HCT116 (cell line): ENCODE data around the gene DDX27.

Experiments used
- EZH2 ChIP-seq: fragments of 200-600 bp; sonication (generic); IDR thresholded peaks from 2 replicates; pipeline ENCODE4 v1.6.1; 2017; ENCODE audit warnings: antibody characterized with exemption, mixed run types
- EZH2phosphoT487 ChIP-seq: fragments of 200-600 bp; IDR thresholded peaks from 2 replicates; pipeline ENCODE4 v1.6.1; 2018; ENCODE audit warnings: antibody characterized with exemption, borderline replicate concordance
- POLR2AphosphoS5 ChIP-seq: IDR thresholded peaks from 2 replicates; pipeline ENCODE4 v1.6.1; 2011; ENCODE audit warnings: mild to moderate bottlenecking, low read depth, low read length, moderate library complexity
- RAD21 ChIP-seq: IDR thresholded peaks from 2 replicates; pipeline ENCODE4 v1.6.1; 2012; ENCODE audit warnings: low read depth, mild to moderate bottlenecking
- TF ChIP-seq, protein P1 (sequence below), 3 experiments: fragments of 200-600 bp in 1 of 3; sonication (generic) in 1 of 3; IDR thresholded peaks in 2 of 3; conservative IDR thresholded peaks in 1 of 3; 2 replicates each; pipeline ENCODE4 v1.5.1; 2012 to 2017; ENCODE audit warnings: low read depth in 2 of 3, low read length in 2 of 3, antibody characterized with exemption in 1 of 3, borderline replicate concordance in 1 of 3, control low read depth in 1 of 3, mild to moderate bottlenecking in 1 of 3, mixed read lengths in 1 of 3, mixed run types in 1 of 3, moderate library complexity in 1 of 3; ENCODE audit not compliant: insufficient read depth in 1 of 3

DNA sequence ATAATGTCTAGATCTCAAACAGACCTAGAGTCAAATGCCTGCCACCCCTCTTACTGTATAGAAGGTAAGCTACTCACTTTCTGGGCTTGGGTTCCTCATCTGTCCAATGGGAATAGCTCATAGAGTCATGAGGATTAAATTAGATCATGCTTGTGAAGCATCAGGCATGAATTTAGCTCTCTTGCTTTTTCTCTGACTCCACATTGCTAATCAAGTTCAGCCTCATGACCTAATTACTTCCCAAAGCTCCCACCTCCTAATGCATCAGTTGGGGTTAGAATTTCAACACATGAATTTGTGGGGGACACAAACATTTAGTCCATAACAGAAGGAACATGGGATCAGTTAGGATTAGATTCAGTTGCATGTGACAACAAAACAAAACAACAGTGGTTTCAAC is 4.6 kb upstream of the DDX27 start:
- TF ChIP-seq POLR2AphosphoS5 (no peak), RAD21 (no peak), EZH2 (no peak), EZH2phosphoT487 (no peak)
- TF ChIP-seq, protein P1, sequence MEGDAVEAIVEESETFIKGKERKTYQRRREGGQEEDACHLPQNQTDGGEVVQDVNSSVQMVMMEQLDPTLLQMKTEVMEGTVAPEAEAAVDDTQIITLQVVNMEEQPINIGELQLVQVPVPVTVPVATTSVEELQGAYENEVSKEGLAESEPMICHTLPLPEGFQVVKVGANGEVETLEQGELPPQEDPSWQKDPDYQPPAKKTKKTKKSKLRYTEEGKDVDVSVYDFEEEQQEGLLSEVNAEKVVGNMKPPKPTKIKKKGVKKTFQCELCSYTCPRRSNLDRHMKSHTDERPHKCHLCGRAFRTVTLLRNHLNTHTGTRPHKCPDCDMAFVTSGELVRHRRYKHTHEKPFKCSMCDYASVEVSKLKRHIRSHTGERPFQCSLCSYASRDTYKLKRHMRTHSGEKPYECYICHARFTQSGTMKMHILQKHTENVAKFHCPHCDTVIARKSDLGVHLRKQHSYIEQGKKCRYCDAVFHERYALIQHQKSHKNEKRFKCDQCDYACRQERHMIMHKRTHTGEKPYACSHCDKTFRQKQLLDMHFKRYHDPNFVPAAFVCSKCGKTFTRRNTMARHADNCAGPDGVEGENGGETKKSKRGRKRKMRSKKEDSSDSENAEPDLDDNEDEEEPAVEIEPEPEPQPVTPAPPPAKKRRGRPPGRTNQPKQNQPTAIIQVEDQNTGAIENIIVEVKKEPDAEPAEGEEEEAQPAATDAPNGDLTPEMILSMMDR (IDR thresholded peaks at IDR 0.05 in 2 of 3, conservative IDR thresholded peaks at IDR 0.05 in 1 of 3; ENCODE audit: borderline replicate concordance in 1 of 3, insufficient read depth in 1 of 3, low read depth in 2 of 3, low read length in 2 of 3) = no peak
